Lower lobe of right lung (tissue), 2 donors: ENCODE data around the gene C1orf21. TPM values are rescaled to one million over a fixed set of nuclear protein-coding genes. Genes with fewer than 3 reads are reported as not detected.

ENCODE experiments used
- ATAC-seq, 2 donors: fragments of 200-7000 bp; cut with Tn5 transposase; one replicate each; pipeline ENCODE4 v1.9.1; 2020 to 2022; ENCODE audit warnings: mild to moderate bottlenecking in 2 of 2, moderate library complexity in 2 of 2
- DNase-seq: peaks from one replicate; pipeline ENCODE4 v3.0.0-alpha.2; 2020
- H3K27ac ChIP-seq: fragments of 200-600 bp; one replicate; pipeline ENCODE4 v1.8.0; 2022
- H3K27me3 ChIP-seq: fragments of 200-600 bp; one replicate; pipeline ENCODE4 v1.8.0; 2022; ENCODE audit warnings: low read depth
- H3K36me3 ChIP-seq: fragments of 200-600 bp; one replicate; pipeline ENCODE4 v1.8.0; 2022; ENCODE audit warnings: mild to moderate bottlenecking
- H3K4me1 ChIP-seq: fragments of 200-600 bp; one replicate; pipeline ENCODE4 v1.8.0; 2022
- H3K4me3 ChIP-seq: fragments of 200-600 bp; one replicate; pipeline ENCODE4 v1.8.0; 2022; ENCODE audit warnings: mild to moderate bottlenecking
- H3K9me3 ChIP-seq: fragments of 200-600 bp; one replicate; pipeline ENCODE4 v1.8.0; 2022
- CTCF ChIP-seq: fragments of 200-600 bp; IDR thresholded peaks from one replicate; pipeline ENCODE4 v1.8.0; 2022; ENCODE audit warnings: antibody characterized with exemption, mild to moderate bottlenecking
- intact Hi-C: fragments of 100-400 bp; cut with DNase I; formaldehyde crosslinking; loops from one replicate; pipeline ENCODE4 v1.11.0; 2022
- total RNA-seq: library from RNA; stranded (reverse); fragmentation: NEBNext Ultra II Directional; extraction: Animal tissue kit (Norgen Biotek cat#: 25700); gene quantifications from one replicate; pipeline ENCODE4 v1.2.1, GENCODE V29; 2021
- donor health status: DM: no; HTN: yes; CAD: no; lungs with severe emphysema.

C1orf21 gene
- total RNA-seq, 1 donor from 2014 or later, result 70.8 TPM

- no peak for TF ChIP-seq CTCF
- DNase-seq, result no peak
- ATAC-seq, result no peak
- H3K9me3 ChIP-seq, result no peaks in the 10 kb centered on the region
- H3K4me1 ChIP-seq, result peaks cover 19% of the 10 kb centered on the region
- intact Hi-C loops, result no loop called here
- H3K4me3 ChIP-seq, result no peak overlapping the region
- H3K27ac ChIP-seq, result no peak overlapping the region
- no peaks in the 10 kb centered on the region for H3K27me3 ChIP-seq
- H3K36me3 ChIP-seq, result no peaks in the 10 kb centered on the region
Observed at GRCh38 chr1:184513966-184514365, 127.1 kb downstream of the C1orf21 start.

GRCh38 chr1:184514447-184514846, 127.6 kb downstream of the C1orf21 start:
- Histone ChIP-seq H3K4me1 (peaks cover 16% of the 10 kb centered on the region), H3K4me3 (no peak overlapping the region), H3K27ac (no peak overlapping the region), H3K36me3 (no peaks in the 10 kb centered on the region), H3K9me3 (no peaks in the 10 kb centered on the region), H3K27me3 (no peaks in the 10 kb centered on the region)
- ATAC-seq, result no peak
- DNase-seq, result no peak
- TF ChIP-seq CTCF, result no peak
- intact Hi-C loops, result no loop called here

GRCh38 chr1:184517130-184517529, 130.3 kb downstream of the C1orf21 start:
- H3K9me3 ChIP-seq, result no peaks in the 10 kb centered on the region
- H3K27me3 ChIP-seq, result no peaks in the 10 kb centered on the region
- DNase-seq (no peak), ATAC-seq (peak in 1 of 2 donors; percentile 11)
- no peak overlapping the region for H3K4me3 ChIP-seq
- H3K27ac ChIP-seq, result no peak overlapping the region
- H3K36me3 ChIP-seq, result no peaks in the 10 kb centered on the region
- H3K4me1 ChIP-seq, result peaks cover 16% of the 10 kb centered on the region
- intact Hi-C loops, result no loop called here
- no peak for TF ChIP-seq CTCF

- Histone ChIP-seq H3K27me3 (no peaks in the 10 kb centered on the region), H3K36me3 (no peaks in the 10 kb centered on the region), H3K27ac (no peak overlapping the region), H3K9me3 (no peaks in the 10 kb centered on the region), H3K4me1 (peaks cover 16% of the 10 kb centered on the region), H3K4me3 (no peak overlapping the region)
- intact Hi-C loops, result no loop called here
- no peak for ATAC-seq
- DNase-seq, result no peak
- TF ChIP-seq CTCF, result no peak
Observed at GRCh38 chr1:184518736-184519357, 132.0 kb downstream of the C1orf21 start.

GRCh38 chr1:184520336-184520735, 133.5 kb downstream of the C1orf21 start:
- DNase-seq (no peak), ATAC-seq (no peak)
- H3K36me3 ChIP-seq, result no peaks in the 10 kb centered on the region
- intact Hi-C loops, result no loop called here
- no peak overlapping the region for H3K4me3 ChIP-seq
- no peak overlapping the region for H3K27ac ChIP-seq
- H3K27me3 ChIP-seq, result no peaks in the 10 kb centered on the region
- H3K4me1 ChIP-seq, result peaks cover 16% of the 10 kb centered on the region
- no peak for TF ChIP-seq CTCF
- no peaks in the 10 kb centered on the region for H3K9me3 ChIP-seq
